Loucy (cell line): Measurements from ENCODE around the gene LENG8.

Source experiments
- H2AFZ ChIP-seq: fragments of 200-600 bp; sonication (generic); 2 replicates; pipeline ENCODE4 v1.6.0; 2016; ENCODE audit warnings: antibody characterized with exemption, mild to moderate bottlenecking, low read length, moderate library complexity
- H3F3A ChIP-seq: fragments of 200-600 bp; 2 replicates; pipeline ENCODE4 v1.6.0; 2016; ENCODE audit warnings: antibody characterized with exemption, low read depth, mild to moderate bottlenecking
- H3K27me3 ChIP-seq: fragments of 200-600 bp; sonication (generic); 2 replicates; pipeline ENCODE4 v1.6.1; 2014; ENCODE audit warnings: low read length, mild to moderate bottlenecking; ENCODE audit not compliant: insufficient read depth, poor library complexity, severe bottlenecking
- H3K36me3 ChIP-seq: fragments of 200-600 bp; sonication (generic); 2 replicates; pipeline ENCODE4 v1.6.1; 2016; ENCODE audit warnings: low read length; ENCODE audit not compliant: insufficient read depth
- H3K4me1 ChIP-seq: fragments of 200-600 bp; sonication (generic); 2 replicates; pipeline ENCODE4 v1.5.1; 2014; ENCODE audit warnings: low read length, mild to moderate bottlenecking; ENCODE audit not compliant: insufficient read depth, poor library complexity, severe bottlenecking
- H3K4me2 ChIP-seq: fragments of 200-600 bp; sonication (generic); 2 replicates; pipeline ENCODE4 v1.6.0; 2014; ENCODE audit warnings: antibody characterized with exemption, low read length, low read depth, mild to moderate bottlenecking; ENCODE audit not compliant: poor library complexity, severe bottlenecking
- H3K4me3 ChIP-seq: fragments of 200-600 bp; sonication (generic); 2 replicates; pipeline ENCODE4 v1.5.1; 2014; ENCODE audit warnings: low read length, mild to moderate bottlenecking, mixed read lengths; ENCODE audit not compliant: poor library complexity, severe bottlenecking
- H3K79me2 ChIP-seq: fragments of 200-600 bp; sonication (generic); 2 replicates; pipeline ENCODE4 v1.6.1; 2014; ENCODE audit warnings: low read length; ENCODE audit not compliant: insufficient read depth
- H3K9ac ChIP-seq: fragments of 200-600 bp; sonication (generic); 2 replicates; pipeline ENCODE4 v1.6.0; 2014; ENCODE audit warnings: mild to moderate bottlenecking, low read depth, low read length, moderate library complexity; ENCODE audit not compliant: poor library complexity, severe bottlenecking
- H3K9me2 ChIP-seq: fragments of 200-600 bp; sonication (generic); replicated peaks from 2 replicates; pipeline ENCODE4 v1.6.1; 2016; ENCODE audit warnings: low read depth, low read length, mixed read lengths
- H3K9me3 ChIP-seq: fragments of 200-600 bp; sonication (generic); 2 replicates; pipeline ENCODE4 v1.6.1; 2014; ENCODE audit warnings: mild to moderate bottlenecking, antibody characterized with exemption, low read length, low read depth; ENCODE audit not compliant: insufficient read depth
- H4K20me1 ChIP-seq: fragments of 200-600 bp; sonication (generic); 2 replicates; pipeline ENCODE4 v1.6.0; 2014; ENCODE audit warnings: antibody characterized with exemption, low read length, mild to moderate bottlenecking; ENCODE audit not compliant: insufficient read depth, poor library complexity, severe bottlenecking
- CTCF ChIP-seq: fragments of 200-600 bp; sonication (generic); conservative IDR thresholded peaks from 2 replicates; pipeline ENCODE4 v1.5.1; 2014; ENCODE audit warnings: mild to moderate bottlenecking, antibody characterized with exemption, low read length
- EZH2phosphoT487 ChIP-seq: fragments of 200-600 bp; IDR thresholded peaks from 2 replicates; pipeline ENCODE4 v1.6.1; 2018; ENCODE audit warnings: antibody characterized with exemption, mild to moderate bottlenecking, moderate library complexity, borderline replicate concordance

The LENG8 gene

GRCh38 chr19:54411033-54411432 lies 38.0 kb upstream of the LENG8 start:
- H4K20me1 ChIP-seq = no peaks in the 10 kb centered on the region
- H3K4me2 ChIP-seq = no peak overlapping the region
- no peak overlapping the region for H2AFZ ChIP-seq
- TF ChIP-seq EZH2phosphoT487 (no peak), CTCF (no peak)
- no peaks in the 10 kb centered on the region for H3K36me3 ChIP-seq
- no peak overlapping the region for H3K9ac ChIP-seq
- no peaks in the 10 kb centered on the region for H3K79me2 ChIP-seq
- no peaks in the 10 kb centered on the region for H3K9me3 ChIP-seq
- H3K4me3 ChIP-seq = no peak overlapping the region
- no peaks in the 10 kb centered on the region for H3K27me3 ChIP-seq
- peaks cover 3% of the 10 kb centered on the region for H3K4me1 ChIP-seq
- H3F3A ChIP-seq = 0 out of 2 replicates have a peak, but pooled peaks cover 8% of the 10 kb centered on the region
- no peaks in the 10 kb centered on the region for H3K9me2 ChIP-seq

- Histone ChIP-seq H3K4me1 (peaks cover 11% of the 10 kb centered on the region), H2AFZ (no peak overlapping the region), H3K27me3 (no peaks in the 10 kb centered on the region), H3F3A (0 out of 2 replicates have a peak, but pooled peaks cover 4% of the 10 kb centered on the region), H3K4me3 (no peak overlapping the region), H3K36me3 (no peaks in the 10 kb centered on the region), H3K9me3 (no peaks in the 10 kb centered on the region), H3K4me2 (no peak overlapping the region), H4K20me1 (no peaks in the 10 kb centered on the region), H3K9me2 (no peaks in the 10 kb centered on the region), H3K9ac (no peak overlapping the region), H3K79me2 (no peaks in the 10 kb centered on the region)
- no peak for TF ChIP-seq EZH2phosphoT487
- TF ChIP-seq CTCF = no peak
These were observed 36.1 kb upstream of the LENG8 start for GRCh38 chr19:54412877-54413276.

DNA sequence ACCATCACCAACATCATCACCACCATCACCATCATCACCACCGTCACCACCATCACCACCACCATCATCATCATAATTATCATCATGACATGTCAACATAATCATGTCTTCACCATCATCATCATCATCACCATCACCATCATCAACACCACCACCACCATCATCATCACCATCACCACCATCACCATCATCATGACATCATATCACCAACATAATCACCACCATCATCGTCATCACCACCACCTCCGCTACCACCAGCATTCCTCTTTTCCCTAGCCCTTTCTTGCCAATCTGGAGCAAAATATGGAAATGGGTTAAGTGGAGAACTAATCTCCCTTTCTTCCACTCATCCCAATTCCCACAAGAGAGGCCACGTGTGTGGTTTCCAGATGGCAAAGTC lies 34.8 kb upstream of the LENG8 start:
- H3K4me3 ChIP-seq = no peak overlapping the region
- no peaks in the 10 kb centered on the region for H3K27me3 ChIP-seq
- no peaks in the 10 kb centered on the region for H3F3A ChIP-seq
- no peak overlapping the region for H3K4me2 ChIP-seq
- no peak overlapping the region for H2AFZ ChIP-seq
- no peaks in the 10 kb centered on the region for H3K36me3 ChIP-seq
- peaks cover 15% of the 10 kb centered on the region for H3K4me1 ChIP-seq
- no peaks in the 10 kb centered on the region for H4K20me1 ChIP-seq
- no peaks in the 10 kb centered on the region for H3K9me3 ChIP-seq
- no peak for TF ChIP-seq CTCF
- H3K79me2 ChIP-seq = no peaks in the 10 kb centered on the region
- H3K9me2 ChIP-seq = no peaks in the 10 kb centered on the region
- no peak overlapping the region for H3K9ac ChIP-seq
